Umbilical cord (tissue), 2 donors: Measurements from ENCODE around the gene CALM3. TPM values are rescaled to one million over a fixed set of nuclear protein-coding genes. Genes with fewer than 3 reads are reported as not detected.
A peak's percentile ranks its signal among the peaks of the same experiment; 100 is the strongest.

ENCODE experiments used
- DNase-seq: peaks from one replicate; pipeline ENCODE4 v3.0.0-alpha.2; 2015; ENCODE audit warnings: low spot score
- total RNA-seq: library from RNA; depleted of rRNA; stranded (reverse); fragments of >200 nt; gene quantifications from one replicate; pipeline ENCODE4 v1.2.3, GENCODE V29; 2014; ENCODE audit warnings: low replicate concordance; ENCODE audit not compliant: insufficient read depth

CALM3 gene
- total RNA-seq, 1 donor from 2014 or later, result 82.8 TPM

GRCh38 chr19:46635920-46636761 is 35.0 kb downstream of the CALM3 start, which contains the start of gene GNG8:
GNG8 (minus strand) TSS chr19:46636202; CDS start chr19:46634682, 1,520 bp downstream.
- DNase-seq, result no peak

- DNase-seq, result no peak
Observed at GRCh38 chr19:46637224-46637623, 36.1 kb downstream of the CALM3 start.

- peak; percentile 93 for DNase-seq
Observed at GRCh38 chr19:46639358-46640182, 38.4 kb downstream of the CALM3 start.

GRCh38 chr19:46640656-46641055 is 39.5 kb downstream of the CALM3 start:
- no peak for DNase-seq

- DNase-seq, result no peak
Observed at GRCh38 chr19:46644720-46645119, 43.6 kb downstream of the CALM3 start.

- DNase-seq, result no peak
Observed at GRCh38 chr19:46646402-46646801, 45.3 kb downstream of the CALM3 start.

- no peak for DNase-seq
Observed at GRCh38 chr19:46648060-46648960, 47.2 kb downstream of the CALM3 start.

GRCh38 chr19:46648961-46649960 is 48.1 kb downstream of the CALM3 start:
- DNase-seq, result no peak

GRCh38 chr19:46650445-46650844 is 49.3 kb downstream of the CALM3 start:
- DNase-seq, result no peak

- peak; percentile 36 for DNase-seq
Observed at GRCh38 chr19:46654621-46655152, 53.6 kb downstream of the CALM3 start.

GRCh38 chr19:46656541-46656940 is 55.4 kb downstream of the CALM3 start:
- no peak for DNase-seq

GRCh38 chr19:46659151-46660007 is 58.2 kb downstream of the CALM3 start:
- peak; percentile 73 for DNase-seq

GRCh38 chr19:46660008-46660517 is 58.9 kb downstream of the CALM3 start:
- peak; percentile 85 for DNase-seq

Other genes with a start within 250 kb of the CALM3 start
- 61.2 TPM for gene CCDC8, start 187.8 kb upstream of the CALM3 start, total RNA-seq
- not detected for gene PNMA8C, start 172.4 kb upstream of the CALM3 start, total RNA-seq
- 10.4 TPM for gene PNMA8A, start 129.8 kb upstream of the CALM3 start, total RNA-seq
- gene PNMA8B, start 105.5 kb upstream of the CALM3 start, total RNA-seq, result 3.1 TPM
- gene PTGIR, start 23.8 kb downstream of the CALM3 start, total RNA-seq, result 22.6 TPM
- not detected for gene GNG8, start 34.9 kb downstream of the CALM3 start, total RNA-seq
- 26.7 TPM for gene DACT3, start 59.9 kb downstream of the CALM3 start, total RNA-seq
- 9.6 TPM for gene PRKD2, start 115.8 kb downstream of the CALM3 start, total RNA-seq
- 27.0 TPM for gene FKRP, start 144.7 kb downstream of the CALM3 start, total RNA-seq
- gene STRN4, start 145.1 kb downstream of the CALM3 start, total RNA-seq, result 41.9 TPM
- gene SLC1A5, start 187.3 kb downstream of the CALM3 start, total RNA-seq, result 76.6 TPM
- gene AP2S1, start 249.5 kb downstream of the CALM3 start, total RNA-seq, result 159 TPM